ENCODE results near the gene MGMT.

DNA sequence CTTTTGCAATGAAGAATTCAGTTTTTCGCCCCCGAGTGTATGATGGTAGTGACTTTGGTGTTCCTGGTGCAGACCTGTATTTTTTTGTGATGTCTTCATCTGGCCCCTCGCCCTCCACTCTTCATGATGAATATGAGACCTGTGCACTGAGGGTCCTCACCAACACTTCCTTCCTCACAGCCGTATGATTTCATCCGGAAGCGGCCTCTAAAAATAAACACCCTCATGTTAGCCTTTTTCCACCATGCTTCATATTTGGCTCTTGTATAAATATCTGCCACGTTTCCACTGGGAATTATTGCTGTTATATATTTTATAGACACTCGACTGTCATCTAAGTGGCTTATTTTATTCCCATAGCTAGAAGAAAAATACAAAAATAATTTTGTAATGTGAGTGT lies 160.4 kb downstream of the MGMT start:
- TF ChIP-seq, protein P1, sequence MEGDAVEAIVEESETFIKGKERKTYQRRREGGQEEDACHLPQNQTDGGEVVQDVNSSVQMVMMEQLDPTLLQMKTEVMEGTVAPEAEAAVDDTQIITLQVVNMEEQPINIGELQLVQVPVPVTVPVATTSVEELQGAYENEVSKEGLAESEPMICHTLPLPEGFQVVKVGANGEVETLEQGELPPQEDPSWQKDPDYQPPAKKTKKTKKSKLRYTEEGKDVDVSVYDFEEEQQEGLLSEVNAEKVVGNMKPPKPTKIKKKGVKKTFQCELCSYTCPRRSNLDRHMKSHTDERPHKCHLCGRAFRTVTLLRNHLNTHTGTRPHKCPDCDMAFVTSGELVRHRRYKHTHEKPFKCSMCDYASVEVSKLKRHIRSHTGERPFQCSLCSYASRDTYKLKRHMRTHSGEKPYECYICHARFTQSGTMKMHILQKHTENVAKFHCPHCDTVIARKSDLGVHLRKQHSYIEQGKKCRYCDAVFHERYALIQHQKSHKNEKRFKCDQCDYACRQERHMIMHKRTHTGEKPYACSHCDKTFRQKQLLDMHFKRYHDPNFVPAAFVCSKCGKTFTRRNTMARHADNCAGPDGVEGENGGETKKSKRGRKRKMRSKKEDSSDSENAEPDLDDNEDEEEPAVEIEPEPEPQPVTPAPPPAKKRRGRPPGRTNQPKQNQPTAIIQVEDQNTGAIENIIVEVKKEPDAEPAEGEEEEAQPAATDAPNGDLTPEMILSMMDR (conservative IDR thresholded peaks at IDR 0.05; ENCODE audit: low read depth in 2 of 2), result no peak
- no peak for TF ChIP-seq POLR2AphosphoS5 (IDR thresholded peaks at IDR 0.05; ENCODE audit: low read depth)
- TF ChIP-seq, protein P2, sequence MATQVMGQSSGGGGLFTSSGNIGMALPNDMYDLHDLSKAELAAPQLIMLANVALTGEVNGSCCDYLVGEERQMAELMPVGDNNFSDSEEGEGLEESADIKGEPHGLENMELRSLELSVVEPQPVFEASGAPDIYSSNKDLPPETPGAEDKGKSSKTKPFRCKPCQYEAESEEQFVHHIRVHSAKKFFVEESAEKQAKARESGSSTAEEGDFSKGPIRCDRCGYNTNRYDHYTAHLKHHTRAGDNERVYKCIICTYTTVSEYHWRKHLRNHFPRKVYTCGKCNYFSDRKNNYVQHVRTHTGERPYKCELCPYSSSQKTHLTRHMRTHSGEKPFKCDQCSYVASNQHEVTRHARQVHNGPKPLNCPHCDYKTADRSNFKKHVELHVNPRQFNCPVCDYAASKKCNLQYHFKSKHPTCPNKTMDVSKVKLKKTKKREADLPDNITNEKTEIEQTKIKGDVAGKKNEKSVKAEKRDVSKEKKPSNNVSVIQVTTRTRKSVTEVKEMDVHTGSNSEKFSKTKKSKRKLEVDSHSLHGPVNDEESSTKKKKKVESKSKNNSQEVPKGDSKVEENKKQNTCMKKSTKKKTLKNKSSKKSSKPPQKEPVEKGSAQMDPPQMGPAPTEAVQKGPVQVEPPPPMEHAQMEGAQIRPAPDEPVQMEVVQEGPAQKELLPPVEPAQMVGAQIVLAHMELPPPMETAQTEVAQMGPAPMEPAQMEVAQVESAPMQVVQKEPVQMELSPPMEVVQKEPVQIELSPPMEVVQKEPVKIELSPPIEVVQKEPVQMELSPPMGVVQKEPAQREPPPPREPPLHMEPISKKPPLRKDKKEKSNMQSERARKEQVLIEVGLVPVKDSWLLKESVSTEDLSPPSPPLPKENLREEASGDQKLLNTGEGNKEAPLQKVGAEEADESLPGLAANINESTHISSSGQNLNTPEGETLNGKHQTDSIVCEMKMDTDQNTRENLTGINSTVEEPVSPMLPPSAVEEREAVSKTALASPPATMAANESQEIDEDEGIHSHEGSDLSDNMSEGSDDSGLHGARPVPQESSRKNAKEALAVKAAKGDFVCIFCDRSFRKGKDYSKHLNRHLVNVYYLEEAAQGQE (IDR thresholded peaks at IDR 0.05; ENCODE audit: unreplicated experiment), result no peak
- TF ChIP-seq EZH2 (IDR thresholded peaks at IDR 0.05; ENCODE audit: low read depth, unreplicated experiment), result no peak
- TF ChIP-seq CREB1 (CRISPR knock-in tag; IDR thresholded peaks at IDR 0.05; ENCODE audit: low read depth), result no peak
- TF ChIP-seq ZNF331 (CRISPR knock-in tag; IDR thresholded peaks at IDR 0.05; ENCODE audit: low read depth), result no peak
- no peak for TF ChIP-seq EZH2phosphoT487 (IDR thresholded peaks at IDR 0.05; ENCODE audit: unreplicated experiment)
- TF ChIP-seq, protein P3, sequence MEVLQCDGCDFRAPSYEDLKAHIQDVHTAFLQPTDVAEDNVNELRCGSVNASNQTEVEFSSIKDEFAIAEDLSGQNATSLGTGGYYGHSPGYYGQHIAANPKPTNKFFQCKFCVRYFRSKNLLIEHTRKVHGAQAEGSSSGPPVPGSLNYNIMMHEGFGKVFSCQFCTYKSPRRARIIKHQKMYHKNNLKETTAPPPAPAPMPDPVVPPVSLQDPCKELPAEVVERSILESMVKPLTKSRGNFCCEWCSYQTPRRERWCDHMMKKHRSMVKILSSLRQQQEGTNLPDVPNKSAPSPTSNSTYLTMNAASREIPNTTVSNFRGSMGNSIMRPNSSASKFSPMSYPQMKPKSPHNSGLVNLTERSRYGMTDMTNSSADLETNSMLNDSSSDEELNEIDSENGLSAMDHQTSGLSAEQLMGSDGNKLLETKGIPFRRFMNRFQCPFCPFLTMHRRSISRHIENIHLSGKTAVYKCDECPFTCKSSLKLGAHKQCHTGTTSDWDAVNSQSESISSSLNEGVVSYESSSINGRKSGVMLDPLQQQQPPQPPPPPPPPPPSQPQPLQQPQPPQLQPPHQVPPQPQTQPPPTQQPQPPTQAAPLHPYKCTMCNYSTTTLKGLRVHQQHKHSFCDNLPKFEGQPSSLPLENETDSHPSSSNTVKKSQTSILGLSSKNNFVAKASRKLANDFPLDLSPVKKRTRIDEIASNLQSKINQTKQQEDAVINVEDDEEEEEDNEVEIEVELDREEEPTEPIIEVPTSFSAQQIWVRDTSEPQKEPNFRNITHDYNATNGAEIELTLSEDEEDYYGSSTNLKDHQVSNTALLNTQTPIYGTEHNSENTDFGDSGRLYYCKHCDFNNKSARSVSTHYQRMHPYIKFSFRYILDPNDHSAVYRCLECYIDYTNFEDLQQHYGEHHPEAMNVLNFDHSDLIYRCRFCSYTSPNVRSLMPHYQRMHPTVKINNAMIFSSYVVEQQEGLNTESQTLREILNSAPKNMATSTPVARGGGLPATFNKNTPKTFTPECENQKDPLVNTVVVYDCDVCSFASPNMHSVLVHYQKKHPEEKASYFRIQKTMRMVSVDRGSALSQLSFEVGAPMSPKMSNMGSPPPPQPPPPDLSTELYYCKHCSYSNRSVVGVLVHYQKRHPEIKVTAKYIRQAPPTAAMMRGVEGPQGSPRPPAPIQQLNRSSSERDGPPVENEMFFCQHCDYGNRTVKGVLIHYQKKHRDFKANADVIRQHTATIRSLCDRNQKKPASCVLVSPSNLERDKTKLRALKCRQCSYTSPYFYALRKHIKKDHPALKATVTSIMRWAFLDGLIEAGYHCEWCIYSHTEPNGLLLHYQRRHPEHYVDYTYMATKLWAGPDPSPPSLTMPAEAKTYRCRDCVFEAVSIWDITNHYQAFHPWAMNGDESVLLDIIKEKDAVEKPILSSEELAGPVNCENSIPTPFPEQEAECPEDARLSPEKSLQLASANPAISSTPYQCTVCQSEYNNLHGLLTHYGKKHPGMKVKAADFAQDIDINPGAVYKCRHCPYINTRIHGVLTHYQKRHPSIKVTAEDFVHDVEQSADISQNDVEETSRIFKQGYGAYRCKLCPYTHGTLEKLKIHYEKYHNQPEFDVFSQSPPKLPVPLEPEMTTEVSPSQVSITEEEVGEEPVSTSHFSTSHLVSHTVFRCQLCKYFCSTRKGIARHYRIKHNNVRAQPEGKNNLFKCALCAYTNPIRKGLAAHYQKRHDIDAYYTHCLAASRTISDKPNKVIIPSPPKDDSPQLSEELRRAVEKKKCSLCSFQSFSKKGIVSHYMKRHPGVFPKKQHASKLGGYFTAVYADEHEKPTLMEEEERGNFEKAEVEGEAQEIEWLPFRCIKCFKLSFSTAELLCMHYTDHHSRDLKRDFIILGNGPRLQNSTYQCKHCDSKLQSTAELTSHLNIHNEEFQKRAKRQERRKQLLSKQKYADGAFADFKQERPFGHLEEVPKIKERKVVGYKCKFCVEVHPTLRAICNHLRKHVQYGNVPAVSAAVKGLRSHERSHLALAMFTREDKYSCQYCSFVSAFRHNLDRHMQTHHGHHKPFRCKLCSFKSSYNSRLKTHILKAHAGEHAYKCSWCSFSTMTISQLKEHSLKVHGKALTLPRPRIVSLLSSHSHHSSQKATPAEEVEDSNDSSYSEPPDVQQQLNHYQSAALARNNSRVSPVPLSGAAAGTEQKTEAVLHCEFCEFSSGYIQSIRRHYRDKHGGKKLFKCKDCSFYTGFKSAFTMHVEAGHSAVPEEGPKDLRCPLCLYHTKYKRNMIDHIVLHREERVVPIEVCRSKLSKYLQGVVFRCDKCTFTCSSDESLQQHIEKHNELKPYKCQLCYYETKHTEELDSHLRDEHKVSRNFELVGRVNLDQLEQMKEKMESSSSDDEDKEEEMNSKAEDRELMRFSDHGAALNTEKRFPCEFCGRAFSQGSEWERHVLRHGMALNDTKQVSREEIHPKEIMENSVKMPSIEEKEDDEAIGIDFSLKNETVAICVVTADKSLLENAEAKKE (CRISPR knock-in tag; IDR thresholded peaks at IDR 0.05), result no peak
- TF ChIP-seq JUNB (IDR thresholded peaks at IDR 0.05; ENCODE audit: unreplicated experiment), result no peak
- no peak for TF ChIP-seq ZNF114 (CRISPR knock-in tag; IDR thresholded peaks at IDR 0.05)
